SK-N-MC (cell line): ENCODE measurements around the gene CARM1.

Experiments used
- EZH2 ChIP-seq: fragments of 200-600 bp; sonication (generic); IDR thresholded peaks from one replicate; pipeline ENCODE4 v1.6.1; 2017; ENCODE audit warnings: antibody characterized with exemption
- POLR2AphosphoS5 ChIP-seq: IDR thresholded peaks from 2 replicates; pipeline ENCODE4 v1.6.1; 2012; ENCODE audit warnings: mild to moderate bottlenecking, low read depth, low read length, borderline replicate concordance

GRCh38 chr19:10965398-10965797 is 94.0 kb downstream of the CARM1 start:
- TF ChIP-seq EZH2 = no peak
- no peak for TF ChIP-seq POLR2AphosphoS5
